GM19468 (cell line): ENCODE data around the gene SECISBP2.

Experiments
- ATAC-seq: cut with Tn5 transposase; IDR thresholded peaks from one replicate; pipeline ENCODE4 v1.9.1; 2021; ENCODE audit warnings: mild to moderate bottlenecking, moderate library complexity, moderate number of reproducible peaks; ENCODE audit not compliant: unreplicated experiment; ENCODE audit errors: extremely low read depth

SECISBP2 gene

DNA sequence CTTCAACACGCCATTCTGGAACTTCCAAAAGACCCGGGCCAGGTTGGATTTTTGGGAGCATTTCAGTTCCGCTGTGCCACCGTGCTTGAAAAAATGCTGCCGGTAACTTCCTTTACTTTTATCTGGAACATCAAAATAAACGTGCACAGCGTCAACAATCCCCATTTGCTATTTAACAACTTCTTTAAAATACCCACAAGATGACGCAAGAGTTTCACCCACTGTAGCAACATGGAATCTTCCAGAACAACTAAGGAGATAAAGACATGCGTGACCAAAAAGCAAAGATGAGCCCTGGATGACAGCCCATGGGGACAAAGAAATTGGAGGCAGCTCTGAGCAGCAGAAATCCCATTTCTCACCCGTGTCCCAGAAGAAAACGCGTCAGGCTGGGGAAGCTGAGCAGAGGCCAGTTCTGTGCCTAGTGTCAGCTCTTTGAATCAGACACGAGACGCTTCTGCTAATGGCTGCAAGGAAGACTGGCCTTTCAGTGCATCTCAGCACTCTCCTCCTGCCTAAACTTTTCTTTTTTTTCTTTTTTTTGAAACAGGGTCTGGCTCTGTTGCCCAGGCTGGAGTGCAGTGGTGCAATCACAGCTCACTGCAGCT, 61.3 kb downstream of the SECISBP2 start:
- no peak for ATAC-seq

DNA sequence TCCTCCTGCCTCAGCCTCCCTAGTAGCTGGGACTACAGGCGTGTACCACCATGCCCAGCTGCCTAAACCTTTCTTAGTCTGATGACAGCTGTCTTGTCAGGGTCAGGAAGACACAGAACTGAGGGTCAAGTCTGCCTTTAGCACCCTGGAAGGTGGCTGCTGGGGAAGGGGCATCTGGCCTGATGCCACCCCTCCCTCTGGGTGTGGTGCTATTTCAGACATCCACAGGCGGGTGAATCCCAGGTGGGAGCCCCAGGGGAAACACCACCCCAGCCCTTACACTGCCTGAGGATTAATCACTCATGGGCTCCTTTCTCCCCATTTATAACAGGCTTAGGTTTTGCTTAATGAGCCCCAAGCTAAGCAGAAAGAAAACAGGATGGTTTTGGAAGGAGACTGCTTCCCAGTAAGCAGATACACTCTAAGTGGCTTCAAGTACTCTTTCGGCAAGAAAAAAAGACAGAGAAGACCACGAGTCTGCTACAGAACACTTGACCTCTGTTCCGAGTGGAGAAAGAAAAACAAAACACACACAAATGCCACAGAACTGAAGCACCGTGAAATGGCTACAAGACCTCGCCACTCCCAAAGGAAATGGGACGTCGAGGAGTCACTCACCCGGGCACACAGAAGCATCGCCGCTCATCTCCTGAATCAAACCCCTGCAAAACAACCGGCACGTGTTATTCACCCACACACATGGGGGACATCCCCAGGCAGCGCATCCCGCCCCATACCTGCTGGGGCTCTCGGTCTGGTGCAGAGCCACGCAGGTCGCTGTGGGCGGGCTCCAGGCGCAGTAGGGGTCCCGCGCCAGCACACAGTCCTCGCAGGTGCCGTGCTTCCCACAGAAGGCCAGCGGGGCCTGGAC, 62.4 kb downstream of the SECISBP2 start:
- no peak for ATAC-seq

- ATAC-seq = no peak
These were observed 63.0 kb downstream of the SECISBP2 start for GRCh38 chr9:89381308-89381609.

- no peak for ATAC-seq
These were observed 64.0 kb downstream of the SECISBP2 start for GRCh38 chr9:89382026-89382986.

- ATAC-seq = no peak
These were observed 64.9 kb downstream of the SECISBP2 start for GRCh38 chr9:89383030-89383720.

GRCh38 chr9:89383721-89384300, 65.5 kb downstream of the SECISBP2 start:
- ATAC-seq = no peak

GRCh38 chr9:89384783-89385182, 66.5 kb downstream of the SECISBP2 start:
- no peak for ATAC-seq

DNA sequence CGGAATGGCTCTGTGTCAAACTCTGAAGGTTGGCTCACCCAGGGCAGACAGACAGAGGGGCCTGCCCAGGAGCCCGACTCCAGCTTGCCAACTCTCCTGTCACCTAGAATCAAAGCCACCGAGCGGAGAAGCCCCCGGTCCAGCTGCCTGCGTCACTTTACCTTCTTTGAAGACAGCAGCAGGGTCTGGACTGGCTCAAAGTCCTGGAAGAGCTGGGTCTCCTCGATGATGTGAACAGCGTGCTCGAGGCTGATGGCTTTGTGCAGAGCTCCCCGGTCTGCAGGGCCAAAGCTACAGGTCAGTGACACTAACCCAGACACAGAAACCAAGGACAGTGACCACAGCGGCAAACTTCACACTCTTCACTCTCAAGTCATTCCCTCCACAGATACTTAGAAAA, 67.9 kb downstream of the SECISBP2 start:
- no peak for ATAC-seq

DNA sequence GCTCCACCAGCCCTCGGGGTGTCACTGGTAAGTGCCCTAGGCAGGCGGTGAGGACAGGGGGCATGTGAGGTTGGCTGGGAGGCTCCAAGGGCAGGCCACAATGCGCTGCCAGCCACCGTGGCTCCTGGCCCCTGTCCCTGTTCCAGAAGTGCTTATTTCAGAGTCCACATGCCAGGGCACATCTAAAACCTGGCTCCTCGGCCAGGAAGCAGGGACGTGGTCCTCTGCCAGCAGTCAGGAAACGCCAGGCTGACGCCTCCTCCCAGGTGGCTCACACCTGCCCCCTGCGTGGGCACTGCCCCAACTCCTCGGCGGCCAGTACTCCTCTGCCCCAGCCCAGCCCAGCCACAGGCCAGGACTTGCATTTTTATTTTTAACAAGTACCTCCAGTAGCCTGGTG, 68.5 kb downstream of the SECISBP2 start:
- no peak for ATAC-seq

DNA sequence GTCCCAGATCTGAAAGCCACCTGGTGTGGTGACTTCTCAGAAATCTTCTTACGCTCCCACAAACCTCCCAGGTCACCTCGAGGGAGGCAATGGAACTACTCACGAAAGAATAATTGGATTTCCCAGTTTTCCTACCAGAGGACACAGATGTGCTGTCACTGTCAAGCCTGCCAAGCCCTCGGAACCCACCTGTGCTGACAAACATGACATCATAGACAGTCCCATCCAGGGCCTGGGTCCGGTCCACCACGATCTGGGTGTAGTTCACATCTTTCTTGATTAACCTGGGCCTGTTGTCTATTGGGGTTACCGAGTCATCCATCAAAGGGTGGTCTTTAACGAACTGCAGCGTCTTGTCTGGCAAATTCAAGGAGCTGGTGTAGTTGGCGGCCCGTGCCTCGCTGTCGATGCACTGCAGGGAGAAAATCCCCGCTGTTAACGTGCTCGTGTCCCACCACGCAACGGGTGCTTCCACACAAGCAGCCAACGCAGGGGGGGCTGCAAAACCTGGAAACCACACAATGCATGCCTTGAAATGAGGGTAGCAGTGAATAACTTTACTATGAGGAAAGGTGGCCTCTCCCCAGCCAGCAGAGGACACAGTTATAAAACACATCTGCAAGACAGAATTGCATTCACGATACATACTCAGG, 69.0 kb downstream of the SECISBP2 start:
- ATAC-seq = no peak

- ATAC-seq = no peak
These were observed 70.0 kb downstream of the SECISBP2 start for GRCh38 chr9:89388084-89388867.

DNA sequence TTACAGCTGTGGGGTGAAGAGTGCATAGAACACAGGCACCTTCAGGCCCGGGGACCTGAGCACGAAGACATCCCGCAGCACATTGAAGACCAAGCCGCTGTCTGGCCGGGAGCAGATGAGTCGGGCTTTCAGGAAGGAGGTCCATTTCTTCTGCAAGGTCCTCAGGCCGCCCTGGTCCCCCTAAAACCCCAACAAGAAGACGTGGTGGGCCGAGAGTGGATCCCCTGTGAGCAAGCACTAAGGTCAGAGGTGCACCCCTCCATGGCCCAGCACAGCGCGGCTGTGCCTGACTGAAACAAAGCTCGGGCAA, 70.5 kb downstream of the SECISBP2 start:
- ATAC-seq = no peak

- ATAC-seq = no peak
These were observed 71.8 kb downstream of the SECISBP2 start for GRCh38 chr9:89390068-89390555.

GRCh38 chr9:89390578-89391116, 72.3 kb downstream of the SECISBP2 start:
- ATAC-seq = no peak

GRCh38 chr9:89391585-89391984, 73.3 kb downstream of the SECISBP2 start:
- no peak for ATAC-seq

GRCh38 chr9:89394412-89394811, 76.1 kb downstream of the SECISBP2 start:
- no peak for ATAC-seq

- no peak for ATAC-seq
These were observed 77.8 kb downstream of the SECISBP2 start for GRCh38 chr9:89395931-89396710.

- no peak for ATAC-seq
These were observed 79.2 kb downstream of the SECISBP2 start for GRCh38 chr9:89397471-89397870.
